ENCODE measurements around the gene CDH23.

GRCh38 chr10:71848325-71849275, 451.9 kb downstream of the CDH23 start:
- no peak for TF ChIP-seq CTCF (IDR thresholded peaks at IDR 0.05)
- no peak for TF ChIP-seq ZFX (IDR thresholded peaks at IDR 0.05; ENCODE audit: borderline replicate concordance)

Measured in 22Rv1 (cell line).